Spleen (tissue), 7 donors: ENCODE data around the gene KLRK1.

ENCODE experiments used
- POLR2A ChIP-seq, 3 donors: fragments of 450-650 bp; IDR thresholded peaks; one replicate each; pipeline ENCODE4 v1.5.1; 2017; ENCODE audit warnings: antibody characterized with exemption in 3 of 3, mild to moderate bottlenecking in 1 of 3
- POLR2AphosphoS5 ChIP-seq, 3 donors: sonication (generic); formaldehyde crosslinking; IDR thresholded peaks; one replicate each; pipeline ENCODE4 v1.5.1; 2017; ENCODE audit warnings: antibody characterized with exemption in 3 of 3
- TF ChIP-seq, protein P1 (sequence below), 11 experiments: fragments of 200-600 bp in 7 of 11; fragments of 450-650 bp in 4 of 11; sonication (generic) in 4 of 11; IDR thresholded peaks in 8 of 11; conservative IDR thresholded peaks in 3 of 11; 1 replicate in 7 of 11; 2 replicates in 4 of 11; pipeline versions ENCODE4 v1.4.0 to v1.8.0; 2016 to 2021; ENCODE audit warnings: antibody characterized with exemption in 11 of 11, inconsistent platforms in 4 of 11, mild to moderate bottlenecking in 1 of 11
- donor health status: DM: no; HTN: no; CAD: no; lungs with moderate emphysema.
- donor health status: DM: no; HTN: no; CAD: no.
- donor health status: DM: no; HTN: no; CAD: no.

DNA sequence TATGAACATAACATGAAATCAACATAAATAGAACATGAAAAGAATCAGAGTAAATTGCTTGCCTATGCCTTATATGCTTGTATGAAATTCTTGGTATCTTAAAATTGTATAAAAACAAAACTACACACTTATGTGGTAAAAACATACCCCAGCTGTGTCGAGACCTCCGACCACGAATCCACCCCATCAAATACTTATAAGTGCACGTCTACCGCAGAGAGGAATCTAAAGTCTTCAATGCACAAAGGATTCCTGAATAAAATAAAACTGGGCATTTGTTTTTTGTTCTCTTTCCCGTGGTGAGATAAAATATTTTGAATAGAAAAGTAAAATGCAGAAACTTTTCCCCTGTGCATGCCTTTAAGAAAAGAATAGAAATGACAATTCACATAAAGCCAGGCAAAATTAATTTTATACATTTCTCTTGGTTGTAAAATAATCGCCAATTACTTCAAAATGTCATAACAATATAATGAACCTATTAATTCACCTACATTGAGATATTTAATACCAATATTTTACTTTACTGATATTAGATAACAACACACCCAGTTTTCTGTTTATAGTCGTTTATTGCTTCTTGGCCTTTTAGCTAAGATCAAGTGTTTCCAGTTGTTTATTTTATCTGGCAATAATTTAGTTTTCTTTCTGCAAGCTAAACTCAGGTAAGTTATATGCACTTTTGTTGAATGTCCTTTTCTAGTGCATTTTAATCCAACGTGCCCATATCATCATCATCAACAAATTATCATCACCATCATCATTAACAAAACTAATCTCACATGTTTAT is 1.0 kb downstream of the KLRK1 start:
- TF ChIP-seq, protein P1, sequence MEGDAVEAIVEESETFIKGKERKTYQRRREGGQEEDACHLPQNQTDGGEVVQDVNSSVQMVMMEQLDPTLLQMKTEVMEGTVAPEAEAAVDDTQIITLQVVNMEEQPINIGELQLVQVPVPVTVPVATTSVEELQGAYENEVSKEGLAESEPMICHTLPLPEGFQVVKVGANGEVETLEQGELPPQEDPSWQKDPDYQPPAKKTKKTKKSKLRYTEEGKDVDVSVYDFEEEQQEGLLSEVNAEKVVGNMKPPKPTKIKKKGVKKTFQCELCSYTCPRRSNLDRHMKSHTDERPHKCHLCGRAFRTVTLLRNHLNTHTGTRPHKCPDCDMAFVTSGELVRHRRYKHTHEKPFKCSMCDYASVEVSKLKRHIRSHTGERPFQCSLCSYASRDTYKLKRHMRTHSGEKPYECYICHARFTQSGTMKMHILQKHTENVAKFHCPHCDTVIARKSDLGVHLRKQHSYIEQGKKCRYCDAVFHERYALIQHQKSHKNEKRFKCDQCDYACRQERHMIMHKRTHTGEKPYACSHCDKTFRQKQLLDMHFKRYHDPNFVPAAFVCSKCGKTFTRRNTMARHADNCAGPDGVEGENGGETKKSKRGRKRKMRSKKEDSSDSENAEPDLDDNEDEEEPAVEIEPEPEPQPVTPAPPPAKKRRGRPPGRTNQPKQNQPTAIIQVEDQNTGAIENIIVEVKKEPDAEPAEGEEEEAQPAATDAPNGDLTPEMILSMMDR (IDR thresholded peaks at IDR 0.05 in 8 of 11, conservative IDR thresholded peaks at IDR 0.05 in 3 of 11) = no peak
- TF ChIP-seq POLR2A (IDR thresholded peaks at IDR 0.05) (no peak), POLR2AphosphoS5 (IDR thresholded peaks at IDR 0.05) (no peak)
